Ovary (tissue), 3 donors: ENCODE measurements around the gene KRT4.

Source experiments
- CTCF ChIP-seq, 3 donors: fragments of 450-650 bp in 2 of 3; fragments of 200-600 bp in 1 of 3; IDR thresholded peaks; one replicate each; pipeline versions ENCODE4 v1.5.1 to v1.8.0; 2016 to 2022; ENCODE audit warnings: antibody characterized with exemption in 3 of 3, mild to moderate bottlenecking in 1 of 3
- EP300 ChIP-seq: sonication (generic); formaldehyde crosslinking; IDR thresholded peaks from one replicate; pipeline ENCODE4 v1.6.1; 2017; ENCODE audit warnings: antibody characterized with exemption
- POLR2A ChIP-seq: fragments of 450-650 bp; IDR thresholded peaks from one replicate; pipeline ENCODE4 v1.6.1; 2017; ENCODE audit warnings: antibody characterized with exemption, mild to moderate bottlenecking, moderate library complexity
- donor health status: DM: no; HTN: no; CAD: no.

- TF ChIP-seq POLR2A, result no peak
- no peak for TF ChIP-seq CTCF (IDR thresholded peaks at IDR 0.05)
- TF ChIP-seq EP300, result no peak
These were observed 12.0 kb upstream of the KRT4 start for GRCh38 chr12:52825961-52826360.
